ENCODE measurements around the gene TARS2. TPM values are rescaled to one million over a fixed set of nuclear protein-coding genes. Genes with fewer than 3 reads are reported as not detected.

Gene TARS2
- total and polyA plus RNA-seq, 2 donors from 2014 or later, result 20.4 to 25.6 TPM

GRCh38 chr1:150557065-150557600 is 69.9 kb downstream of the TARS2 start:
- Histone ChIP-seq H3K27me3 (ENCODE audit: control insufficient read depth, insufficient read depth, low read length) (no peaks in the 10 kb centered on the region), H3K9me3 (ENCODE audit: control insufficient read depth in 2 of 3, insufficient read depth in 1 of 3, low read length in 3 of 3) (no peaks in the 10 kb centered on the region), H3K36me3 (ENCODE audit: control insufficient read depth in 2 of 3, insufficient read depth in 3 of 3, low read length in 3 of 3) (peaks cover 4 to 5% (median 4%) of the 10 kb centered on the region in 3 donors), H3K4me1 (ENCODE audit: control insufficient read depth in 2 of 3, insufficient read depth in 2 of 3, low read depth in 1 of 3, low read length in 3 of 3) (peaks cover 0 to 24% (median 21%) of the 10 kb centered on the region in 3 donors), H3K27ac (ENCODE audit: low read depth in 2 of 2, low read length in 2 of 2) (no peak overlapping the region), H3K4me3 (ENCODE audit: low read length in 3 of 3) (no peak overlapping the region), H3K9ac (ENCODE audit: low read length in 3 of 3) (no peak overlapping the region)
- DNase-seq, result no peak
- no peak for TF ChIP-seq CTCF (IDR thresholded peaks at IDR 0.05; ENCODE audit: borderline replicate concordance, extremely low read depth, insufficient read depth)
- FAIRE-seq, result no peak
- intact Hi-C loops (cut with DNase I), result no loop called here

Small RNAs within 50 kb of the gene (microRNA-seq; reads per million reads assigned to microRNA genes)
- gene MIR4257 (not detected), gene MIR6878 (not detected)

Other genes starting within 250 kb of the TARS2 start
- gene CA14, start 229.6 kb upstream of the TARS2 start, total RNA-seq, result 0.35 TPM
- 0.41 TPM for gene CA14, start 229.6 kb upstream of the TARS2 start, polyA plus RNA-seq (ENCODE audit: insufficient read depth, low read depth, low replicate concordance)
- gene APH1A, start 218.4 kb upstream of the TARS2 start, total RNA-seq, result 147 TPM
- 116 TPM for gene APH1A, start 218.4 kb upstream of the TARS2 start, polyA plus RNA-seq (ENCODE audit: insufficient read depth, low read depth, low replicate concordance)
- 17.1 TPM for gene C1orf54, start 214.6 kb upstream of the TARS2 start, total RNA-seq
- 67.2 TPM for gene C1orf54, start 214.6 kb upstream of the TARS2 start, polyA plus RNA-seq (ENCODE audit: insufficient read depth, low read depth, low replicate concordance)
- 8.8 TPM for gene CIART, start 204.9 kb upstream of the TARS2 start, total RNA-seq
- gene CIART, start 204.9 kb upstream of the TARS2 start, polyA plus RNA-seq (ENCODE audit: insufficient read depth, low read depth, low replicate concordance), result 9.1 TPM
- gene MRPS21, start 193.6 kb upstream of the TARS2 start, total RNA-seq, result 71.7 TPM
- gene MRPS21, start 193.6 kb upstream of the TARS2 start, polyA plus RNA-seq (ENCODE audit: insufficient read depth, low read depth, low replicate concordance), result 134 TPM
- gene PRPF3, start 165.9 kb upstream of the TARS2 start, total RNA-seq, result 62.3 TPM
- 24.0 TPM for gene PRPF3, start 165.9 kb upstream of the TARS2 start, polyA plus RNA-seq (ENCODE audit: insufficient read depth, low read depth, low replicate concordance)
- gene RPRD2, start 123.3 kb upstream of the TARS2 start, total RNA-seq, result 40.4 TPM
- gene RPRD2, start 123.3 kb upstream of the TARS2 start, polyA plus RNA-seq (ENCODE audit: insufficient read depth, low read depth, low replicate concordance), result 9.1 TPM
- 9.2 TPM for gene ECM1, start 20.7 kb downstream of the TARS2 start, total RNA-seq
- gene ECM1, start 20.7 kb downstream of the TARS2 start, polyA plus RNA-seq (ENCODE audit: insufficient read depth, low read depth, low replicate concordance), result 36.4 TPM
- not detected for gene FALEC, start 28.3 kb downstream of the TARS2 start, total RNA-seq
- gene FALEC, start 28.3 kb downstream of the TARS2 start, polyA plus RNA-seq (ENCODE audit: insufficient read depth, low read depth, low replicate concordance), result not detected
- gene ADAMTSL4, start 62.0 kb downstream of the TARS2 start, total RNA-seq, result 20.0 TPM
- gene ADAMTSL4, start 62.0 kb downstream of the TARS2 start, polyA plus RNA-seq (ENCODE audit: insufficient read depth, low read depth, low replicate concordance), result 6.9 TPM
- 253 TPM for gene MCL1, start 92.2 kb downstream of the TARS2 start, total RNA-seq
- gene MCL1, start 92.2 kb downstream of the TARS2 start, polyA plus RNA-seq (ENCODE audit: insufficient read depth, low read depth, low replicate concordance), result 79.5 TPM
- 193 TPM for gene ENSA, start 142.2 kb downstream of the TARS2 start, total RNA-seq
- 172 TPM for gene ENSA, start 142.2 kb downstream of the TARS2 start, polyA plus RNA-seq (ENCODE audit: insufficient read depth, low read depth, low replicate concordance)
- 36.1 TPM for gene GOLPH3L, start 209.7 kb downstream of the TARS2 start, total RNA-seq
- 21.1 TPM for gene GOLPH3L, start 209.7 kb downstream of the TARS2 start, polyA plus RNA-seq (ENCODE audit: insufficient read depth, low read depth, low replicate concordance)
- 0.13 TPM for gene HORMAD1, start 233.5 kb downstream of the TARS2 start, total RNA-seq
- gene HORMAD1, start 233.5 kb downstream of the TARS2 start, polyA plus RNA-seq (ENCODE audit: insufficient read depth, low read depth, low replicate concordance), result not detected

Data from kidney (tissue), 14 donors.